Superior temporal gyrus (tissue), 1 donor: ENCODE measurements around the gene SLC19A1.

Experiments used
- DNase-seq: peaks from one replicate; pipeline ENCODE4 v3.0.0-alpha.2; 2016; ENCODE audit errors: extremely low spot score

The SLC19A1 gene

GRCh38 chr21:45479691-45480675 lies 62.3 kb downstream of the SLC19A1 start:
- DNase-seq: no peak

- DNase-seq: no peak
These were observed 63.2 kb downstream of the SLC19A1 start for GRCh38 chr21:45478816-45479669.

GRCh38 chr21:45478115-45478801 lies 64.0 kb downstream of the SLC19A1 start:
- DNase-seq: peak; percentile 78

- no peak for DNase-seq
These were observed 64.8 kb downstream of the SLC19A1 start for GRCh38 chr21:45477176-45478114.

GRCh38 chr21:45476582-45476981 lies 65.7 kb downstream of the SLC19A1 start:
- DNase-seq: no peak

- no peak for DNase-seq
These were observed 66.3 kb downstream of the SLC19A1 start for GRCh38 chr21:45475797-45476570.

GRCh38 chr21:45475004-45475685 lies 67.1 kb downstream of the SLC19A1 start:
- DNase-seq: no peak

- no peak for DNase-seq
These were observed 67.8 kb downstream of the SLC19A1 start for GRCh38 chr21:45474323-45474950.

GRCh38 chr21:45473496-45474322 lies 68.5 kb downstream of the SLC19A1 start:
- DNase-seq: no peak

- no peak for DNase-seq
These were observed 69.5 kb downstream of the SLC19A1 start for GRCh38 chr21:45472445-45473365.

GRCh38 chr21:45471525-45472221 lies 70.6 kb downstream of the SLC19A1 start:
- DNase-seq: no peak

GRCh38 chr21:45470773-45471524 lies 71.3 kb downstream of the SLC19A1 start:
- peak; percentile 44 for DNase-seq

- DNase-seq: peak; percentile 28
These were observed 72.1 kb downstream of the SLC19A1 start for GRCh38 chr21:45470087-45470515.

- DNase-seq: peak; percentile 86
These were observed 72.8 kb downstream of the SLC19A1 start for GRCh38 chr21:45469273-45470086.

GRCh38 chr21:45468971-45469272 lies 73.3 kb downstream of the SLC19A1 start:
- no peak for DNase-seq
